ENCODE data around the gene B4GALNT3.

Gene B4GALNT3

DNA sequence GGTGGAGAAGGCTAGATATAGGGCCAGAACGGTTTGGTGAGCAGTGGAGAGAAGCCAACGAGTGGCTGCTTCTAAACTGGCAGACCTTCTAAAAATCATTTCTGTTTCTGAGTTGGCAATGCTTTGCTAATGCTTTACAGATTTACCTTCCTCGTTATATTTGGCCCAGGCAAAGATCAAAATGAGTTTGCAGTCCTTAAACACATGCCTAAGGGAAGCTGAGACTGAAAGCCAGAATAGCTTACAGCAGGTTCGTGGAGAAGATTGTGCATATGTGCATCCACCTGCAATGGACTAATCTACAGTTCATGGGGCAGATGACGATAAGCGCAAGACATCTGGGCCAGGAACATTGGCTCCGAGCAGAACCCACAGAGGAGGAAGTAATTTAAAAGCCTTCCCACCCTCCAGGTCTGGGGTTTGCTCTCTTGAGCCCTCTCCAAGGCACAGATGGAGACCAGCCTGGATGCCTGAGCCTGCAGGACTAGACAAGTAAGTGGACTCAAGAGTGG, 104.1 kb downstream of the B4GALNT3 start:
- peak overlapping the region; percentile 95 to 97 for H3K27ac Mint-ChIP-seq
- peak overlapping the region; percentile 81 to 83 for H3K4me3 Mint-ChIP-seq
- no peaks in the 10 kb centered on the region for H3K9me3 Mint-ChIP-seq
- peaks cover 3% of the 10 kb centered on the region for H3K36me3 Mint-ChIP-seq (ENCODE audit: insufficient read depth)
- DNase-seq (no peak), ATAC-seq (replicated peaks) (peak; percentile 19)
- no peaks in the 10 kb centered on the region for H3K27me3 Mint-ChIP-seq
- H3K4me1 Mint-ChIP-seq (ENCODE audit: low read depth in 2 of 2) = peaks cover 56 to 64% of the 10 kb centered on the region in 2 donors

DNA sequence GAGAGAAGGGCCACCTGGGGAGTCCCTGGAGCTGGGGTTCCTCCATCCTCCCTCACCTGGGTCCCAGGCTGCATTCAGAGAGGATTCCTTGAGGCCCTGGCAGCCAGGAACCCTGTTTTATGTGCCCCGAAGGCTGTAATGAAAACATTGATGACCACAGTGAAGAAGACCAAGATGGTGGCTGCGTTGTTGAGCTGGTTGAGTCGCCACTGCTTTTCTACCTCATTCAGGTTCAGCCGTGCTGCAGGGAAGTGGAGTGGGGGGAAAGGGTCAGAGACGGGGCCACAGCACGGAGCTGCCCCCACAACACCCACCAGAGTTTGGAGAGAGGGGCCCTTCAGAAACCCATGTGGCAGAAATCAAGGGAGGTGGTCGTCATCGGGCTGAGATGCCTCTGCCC, 105.4 kb downstream of the B4GALNT3 start:
- Mint-ChIP-seq H3K4me3 (peak overlapping the region; percentile 81 to 83), H3K27ac (peak overlapping the region; percentile 95 to 97), H3K9me3 (no peaks in the 10 kb centered on the region), H3K4me1 (ENCODE audit: low read depth in 2 of 2) (peaks cover 61 to 67% of the 10 kb centered on the region in 2 donors), H3K27me3 (no peaks in the 10 kb centered on the region), H3K36me3 (ENCODE audit: insufficient read depth) (peaks cover 3% of the 10 kb centered on the region)
- ATAC-seq (replicated peaks) (no peak), DNase-seq (no peak)

- Mint-ChIP-seq H3K9me3 (no peaks in the 10 kb centered on the region), H3K27ac (peak overlapping the region; percentile 95 to 97), H3K4me1 (ENCODE audit: low read depth in 2 of 2) (peaks cover 61 to 67% of the 10 kb centered on the region in 2 donors), H3K27me3 (no peaks in the 10 kb centered on the region), H3K4me3 (peak overlapping the region; percentile 81 to 83), H3K36me3 (ENCODE audit: insufficient read depth) (peaks cover 3% of the 10 kb centered on the region)
- DNase-seq (no peak), ATAC-seq (replicated peaks) (no peak)
Observed at GRCh38 chr12:565589-566105, 105.9 kb downstream of the B4GALNT3 start.

DNA sequence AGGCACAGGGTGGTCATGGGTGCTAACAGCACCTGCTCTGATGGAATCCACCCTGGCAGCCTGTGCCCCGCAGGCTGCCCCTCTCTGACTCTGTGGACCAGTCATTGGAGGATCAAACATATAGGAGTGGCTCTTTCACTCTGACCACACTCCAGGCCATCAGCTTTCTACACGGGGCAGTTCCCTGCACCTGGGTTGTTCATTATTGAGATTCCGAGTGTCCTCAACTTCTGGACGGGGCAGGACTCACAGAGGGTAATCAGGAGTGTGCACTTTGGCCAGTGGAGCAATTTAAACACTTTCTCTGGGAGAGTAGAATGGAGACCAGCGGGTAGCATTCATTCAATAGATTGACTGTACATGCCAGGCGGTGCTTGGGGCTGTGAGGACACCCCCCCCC, 108.7 kb downstream of the B4GALNT3 start:
- peak overlapping the region in 1 of 2 donors; percentile 33 for H3K4me3 Mint-ChIP-seq
- DNase-seq (no peak), ATAC-seq (replicated peaks) (no peak)
- H3K27ac Mint-ChIP-seq = peak overlapping the region; percentile 11 to 82
- H3K27me3 Mint-ChIP-seq = no peaks in the 10 kb centered on the region
- no peaks in the 10 kb centered on the region for H3K36me3 Mint-ChIP-seq (ENCODE audit: insufficient read depth)
- H3K9me3 Mint-ChIP-seq = no peaks in the 10 kb centered on the region
- peaks cover 48 to 54% of the 10 kb centered on the region in 2 donors for H3K4me1 Mint-ChIP-seq (ENCODE audit: low read depth in 2 of 2)

- H3K36me3 Mint-ChIP-seq (ENCODE audit: insufficient read depth) = no peaks in the 10 kb centered on the region
- peak overlapping the region; percentile 79 to 80 for H3K4me3 Mint-ChIP-seq
- ATAC-seq (replicated peaks) (no peak), DNase-seq (no peak)
- no peaks in the 10 kb centered on the region for H3K9me3 Mint-ChIP-seq
- H3K27ac Mint-ChIP-seq = peak overlapping the region; percentile 23 to 74
- peaks cover 41 to 47% of the 10 kb centered on the region in 2 donors for H3K4me1 Mint-ChIP-seq (ENCODE audit: low read depth in 2 of 2)
- H3K27me3 Mint-ChIP-seq = no peaks in the 10 kb centered on the region
Observed at GRCh38 chr12:569091-569676, 109.4 kb downstream of the B4GALNT3 start.

DNA sequence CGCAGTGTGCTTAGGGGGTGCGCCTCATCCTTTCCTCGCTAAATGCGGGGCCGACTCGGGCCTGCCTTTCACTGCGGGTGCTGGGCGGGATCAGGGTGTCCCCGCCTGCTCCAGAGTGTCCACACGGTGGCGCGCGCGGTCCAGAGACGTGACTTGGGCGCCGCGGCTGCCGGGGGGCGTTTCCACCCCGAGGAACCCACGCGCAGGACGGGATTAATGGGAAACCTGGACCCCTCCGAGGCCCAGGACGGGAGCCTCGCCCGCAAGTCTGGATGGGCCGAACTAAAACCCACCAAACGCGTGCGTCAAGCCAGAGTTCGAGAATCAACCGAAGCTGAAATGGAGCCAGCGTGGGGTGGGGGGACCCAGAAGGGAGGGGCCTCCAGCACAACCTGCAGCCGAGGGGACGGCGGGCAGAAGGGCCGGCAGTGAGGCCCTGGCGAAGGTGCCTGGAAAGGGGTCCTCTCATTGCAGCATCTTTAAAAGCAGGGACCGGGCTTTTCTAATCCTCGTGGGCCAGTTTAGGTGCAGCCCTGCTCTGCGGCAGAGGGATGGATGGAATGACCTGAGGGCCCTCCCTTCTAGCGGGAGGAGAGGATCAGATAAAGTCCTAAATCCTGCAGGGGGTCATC, 110.2 kb downstream of the B4GALNT3 start:
- DNase-seq = peak; percentile 82 to 85 (median 84)
- ATAC-seq (replicated peaks) = peak; percentile 99
- H3K4me3 Mint-ChIP-seq = peak overlapping the region; percentile 79 to 80
- H3K4me1 Mint-ChIP-seq (ENCODE audit: low read depth in 2 of 2) = peaks cover 35 to 42% of the 10 kb centered on the region in 2 donors
- no peaks in the 10 kb centered on the region for H3K36me3 Mint-ChIP-seq (ENCODE audit: insufficient read depth)
- H3K9me3 Mint-ChIP-seq = no peaks in the 10 kb centered on the region
- peak overlapping the region; percentile 23 to 74 for H3K27ac Mint-ChIP-seq
- H3K27me3 Mint-ChIP-seq = no peaks in the 10 kb centered on the region

- DNase-seq (no peak), ATAC-seq (replicated peaks) (no peak)
- Mint-ChIP-seq H3K4me3 (peak overlapping the region; percentile 15 to 29), H3K36me3 (ENCODE audit: insufficient read depth) (no peaks in the 10 kb centered on the region), H3K9me3 (no peaks in the 10 kb centered on the region), H3K4me1 (ENCODE audit: low read depth in 2 of 2) (peaks cover 29 to 37% of the 10 kb centered on the region in 2 donors), H3K27me3 (no peaks in the 10 kb centered on the region), H3K27ac (no peak overlapping the region)
Observed at GRCh38 chr12:570435-570920, 110.7 kb downstream of the B4GALNT3 start.

GRCh38 chr12:570921-571794, 111.4 kb downstream of the B4GALNT3 start:
- ATAC-seq (replicated peaks) = no peak
- DNase-seq = no peak
- H3K27me3 Mint-ChIP-seq = no peaks in the 10 kb centered on the region
- peak overlapping the region; percentile 15 to 29 for H3K4me3 Mint-ChIP-seq
- H3K36me3 Mint-ChIP-seq (ENCODE audit: insufficient read depth) = no peaks in the 10 kb centered on the region
- H3K9me3 Mint-ChIP-seq = no peaks in the 10 kb centered on the region
- H3K27ac Mint-ChIP-seq = peak overlapping the region; percentile 16 to 26
- peaks cover 22 to 32% of the 10 kb centered on the region in 2 donors for H3K4me1 Mint-ChIP-seq (ENCODE audit: low read depth in 2 of 2)

- ATAC-seq (replicated peaks) = no peak
- Mint-ChIP-seq H3K36me3 (ENCODE audit: insufficient read depth) (no peaks in the 10 kb centered on the region), H3K4me1 (ENCODE audit: low read depth in 2 of 2) (peaks cover 16 to 32% of the 10 kb centered on the region in 2 donors), H3K4me3 (peak overlapping the region in 1 of 2 donors; percentile 15), H3K27me3 (no peaks in the 10 kb centered on the region), H3K9me3 (no peaks in the 10 kb centered on the region), H3K27ac (peak overlapping the region; percentile 26 to 60)
- no peak for DNase-seq
Observed at GRCh38 chr12:571795-572531, 112.2 kb downstream of the B4GALNT3 start.

DNA sequence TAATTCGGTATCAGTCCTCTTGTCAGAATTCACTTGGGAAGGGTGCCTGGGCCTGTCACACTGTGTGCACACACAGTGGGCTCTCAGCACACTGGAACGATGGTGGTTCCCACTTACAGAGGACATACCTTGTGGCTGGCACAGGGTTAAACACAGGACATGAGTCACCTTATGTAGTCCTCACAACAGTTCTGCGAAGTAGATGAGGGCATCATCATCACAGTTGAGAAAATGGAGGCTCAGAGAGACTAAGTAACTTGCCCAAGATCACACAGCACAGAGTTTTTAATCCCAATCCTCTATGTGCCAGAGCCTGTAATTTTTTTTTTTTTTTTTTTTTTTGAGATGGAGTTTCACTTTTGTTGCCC, 112.8 kb downstream of the B4GALNT3 start:
- H3K9me3 Mint-ChIP-seq = no peaks in the 10 kb centered on the region
- H3K27me3 Mint-ChIP-seq = no peaks in the 10 kb centered on the region
- H3K27ac Mint-ChIP-seq = peak overlapping the region in 1 of 2 donors; percentile 60

GRCh38 chr12:573232-573631, 113.5 kb downstream of the B4GALNT3 start:
- Mint-ChIP-seq H3K27me3 (no peaks in the 10 kb centered on the region), H3K4me3 (no peak overlapping the region), H3K9me3 (no peaks in the 10 kb centered on the region), H3K4me1 (ENCODE audit: low read depth in 2 of 2) (peaks cover 12 to 25% of the 10 kb centered on the region in 2 donors), H3K36me3 (ENCODE audit: insufficient read depth) (no peaks in the 10 kb centered on the region), H3K27ac (no peak overlapping the region)
- DNase-seq = no peak
- no peak for ATAC-seq (replicated peaks)

More for the DNA sequence above, 112.8 kb downstream of the B4GALNT3 start:
- Mint-ChIP-seq H3K4me3 (no peak overlapping the region), H3K36me3 (ENCODE audit: insufficient read depth) (no peaks in the 10 kb centered on the region), H3K4me1 (ENCODE audit: low read depth in 2 of 2) (peaks cover 13 to 27% of the 10 kb centered on the region in 2 donors)
- DNase-seq = no peak
- no peak for ATAC-seq (replicated peaks)

GRCh38 chr12:574475-575128, 114.9 kb downstream of the B4GALNT3 start:
- no peak for ATAC-seq (replicated peaks)

More at GRCh38 chr12:574475-575128, 114.9 kb downstream of the B4GALNT3 start:
- Mint-ChIP-seq H3K36me3 (ENCODE audit: insufficient read depth) (no peaks in the 10 kb centered on the region), H3K27me3 (no peaks in the 10 kb centered on the region), H3K27ac (no peak overlapping the region), H3K4me1 (ENCODE audit: low read depth in 2 of 2) (peaks cover 8 to 16% of the 10 kb centered on the region in 2 donors), H3K4me3 (no peak overlapping the region), H3K9me3 (no peaks in the 10 kb centered on the region)
- DNase-seq = no peak
